K562 (cell line): ENCODE data around the gene HTR3B. TPM values are rescaled to one million over a fixed set of nuclear protein-coding genes. Genes with fewer than 3 reads are reported as not detected.
"Not testable (repeated sequence)": the region's sequence is repeated elsewhere in the genome, so short reads cannot be mapped to it uniquely, and the experiment has no call there.

ENCODE experiments used
- ATAC-seq: fragments of 200-7000 bp; cut with Tn5 transposase; 3 replicates; pipeline ENCODE4 v1.9.1; 2020; ENCODE audit warnings: moderate library complexity
- BruUV-seq: library from RNA; stranded (reverse); fragments of 400-500 nt; replicated peaks from 2 replicates; lab custom pipeline; 2021; lab: Mats Ljungman, UMichigan
- CTCF ChIA-PET: fragments of 300-600 bp; formaldehyde crosslinking; extraction: SDS; loops from one replicate; lab custom pipeline; 2021; ENCODE audit warnings: low intra/inter-chr PET ratio; lab: Yijun Ruan, JAX
- POLR2A ChIA-PET: fragments of 300-600, 350-650 bp; sonication (Branson Sonifier 250); formaldehyde crosslinking; extraction: SDS; loops from one replicate; lab custom pipeline; 2021; ENCODE audit warnings: antibody characterized with exemption, inconsistent platforms; lab: Yijun Ruan, JAX
- DNase-seq, 4 experiments: peaks; one replicate each; pipeline versions ENCODE4 v3.0.0 to v3.0.0-alpha.2; 2011 to 2018; ENCODE audit warnings: low spot score in 3 of 4, mixed read lengths in 3 of 4; ENCODE audit errors: extremely low read depth in 1 of 4
- FAIRE-seq: peaks from 2 replicates; lab custom pipeline; 2011; peaks lifted over from hg19 to GRCh38; lab: Jason Lieb, UNC
- H2AFZ ChIP-seq: 2 replicates; pipeline ENCODE4 v1.6.0; 2011; ENCODE audit warnings: low read depth, low read length, control low read depth, inconsistent platforms
- H3K27ac ChIP-seq: fragments of 200-600 bp; 3 replicates; pipeline ENCODE4 v1.8.0; 2011; ENCODE audit warnings: low read depth, mild to moderate bottlenecking, control low read depth, inconsistent platforms, low read length, moderate library complexity, mixed read lengths; ENCODE audit errors: extremely low read depth
- H3K27me3 ChIP-seq, 2 experiments: fragments of 300-600 bp in 1 of 2; 2 replicates in 1 of 2; 3 replicates in 1 of 2; pipeline versions ENCODE4 v1.6.0 to v1.8.0; 2011; ENCODE audit warnings: inconsistent platforms in 2 of 2, low read length in 2 of 2, mild to moderate bottlenecking in 1 of 2, mixed read lengths in 1 of 2, moderate library complexity in 1 of 2; ENCODE audit not compliant: control insufficient read depth in 2 of 2, insufficient read depth in 2 of 2
- H3K36me3 ChIP-seq: fragments of 300-600 bp; 3 replicates; pipeline ENCODE4 v1.8.0; 2011; ENCODE audit warnings: mild to moderate bottlenecking, low read length, inconsistent platforms; ENCODE audit not compliant: control insufficient read depth, insufficient read depth
- H3K4me1 ChIP-seq, 2 experiments: fragments of 200-600 bp in 1 of 2; replicated peaks in 1 of 2; 2 replicates in 1 of 2; 3 replicates in 1 of 2; pipeline versions ENCODE4 v1.5.1 to v1.8.0; 2011; ENCODE audit warnings: inconsistent platforms in 2 of 2, low read length in 2 of 2, mild to moderate bottlenecking in 1 of 2, mixed read lengths in 1 of 2, moderate library complexity in 1 of 2; ENCODE audit not compliant: control insufficient read depth in 2 of 2, insufficient read depth in 2 of 2
- H3K4me2 ChIP-seq: 2 replicates; pipeline ENCODE4 v1.6.1; 2011; ENCODE audit warnings: low read length, control low read depth, inconsistent platforms, mixed read lengths; ENCODE audit not compliant: insufficient read depth
- H3K4me3 ChIP-seq: fragments of 200-600 bp; sonication (generic), shearing (Covaris generic); 2 replicates; pipeline ENCODE4 v1.5.1; 2016; ENCODE audit warnings: control low read depth, inconsistent platforms
- H3K79me2 ChIP-seq: fragments of 200-600 bp; 3 replicates; pipeline ENCODE4 v1.8.0; 2011; ENCODE audit warnings: low read length, inconsistent platforms; ENCODE audit not compliant: control insufficient read depth, insufficient read depth
- H3K9ac ChIP-seq, 2 experiments: 2 replicates each; pipeline versions ENCODE4 v1.6.0 to v1.6.1; 2011; ENCODE audit warnings: low read depth in 2 of 2, low read length in 2 of 2, control low read depth in 1 of 2, inconsistent platforms in 1 of 2, mild to moderate bottlenecking in 1 of 2, mixed read lengths in 1 of 2; ENCODE audit not compliant: insufficient read depth in 1 of 2
- H3K9me1 ChIP-seq: one replicate; pipeline ENCODE4 v1.6.0; 2011; ENCODE audit warnings: inconsistent platforms, mild to moderate bottlenecking, low read length, moderate library complexity; ENCODE audit not compliant: control insufficient read depth, insufficient read depth
- H3K9me3 ChIP-seq: replicated peaks from 2 replicates; pipeline ENCODE4 v1.5.1; 2011; ENCODE audit warnings: low read depth, low read length, inconsistent platforms; ENCODE audit not compliant: control insufficient read depth, insufficient read depth
- H4K20me1 ChIP-seq: replicated peaks from 2 replicates; pipeline ENCODE4 v1.6.1; 2011; ENCODE audit warnings: low read length, inconsistent platforms, mixed read lengths; ENCODE audit not compliant: control insufficient read depth, insufficient read depth
- FOXJ3 ChIP-seq: sonication (generic); formaldehyde crosslinking; IDR thresholded peaks from 2 replicates; pipeline ENCODE4 v1.4.0; 2020; ENCODE audit warnings: mild to moderate bottlenecking, missing genetic modification reagents
- MCM5 ChIP-seq: fragments of 450-650 bp; IDR thresholded peaks from 2 replicates; pipeline ENCODE4 v1.6.1; 2016; ENCODE audit warnings: low read depth
- WGBS: fragments of 100-300 bp; shearing (Covaris generic); methylation state at CpG from one replicate; pipeline ENCODE4 v1.1.6; 2016; ENCODE audit warnings: low coverage, mixed read lengths; ENCODE audit not compliant: insufficient coverage; ENCODE audit errors: missing lambda C conversion rate; 5-methylcytosine and 5-hydroxymethylcytosine counted together
- in situ Hi-C: fragments of 300-500 bp; cut with MboI; formaldehyde crosslinking; loops from 4 replicates; pipeline ENCODE4 v1.15.0; 2018; ENCODE audit warnings: inconsistent platforms, mixed read lengths
- intact Hi-C: fragments of 100-400 bp; cut with micrococcal nuclease; formaldehyde crosslinking; loops from 2 replicates; pipeline ENCODE4 v1.14.2; 2022
- polyA plus RNA-seq, 8 experiments: library from polyadenylated mRNA; depleted of rRNA in 4 of 8; stranded (reverse) in 5 of 8; unstranded in 3 of 8; fragments of >200 nt; fragmentation: Nextera tagmentation in 2 of 8; fragmentation: Illumina TruSeq in 1 of 8; extraction: Ambion mirVana in 2 of 8; extraction: Trizol in 1 of 8; gene quantifications; 2 replicates each; pipeline versions ENCODE4 v1.2.1 to v1.2.3, GENCODE V29; 2011 to 2014; ENCODE audit warnings: inconsistent platforms in 1 of 8, missing spikeins in 1 of 8
- total RNA-seq, 7 experiments: library from RNA; depleted of rRNA in 6 of 7; stranded (reverse); fragments of >200 nt in 6 of 7; fragmentation: Illumina TruSeq in 2 of 7; extraction: Trizol in 2 of 7; gene quantifications; 2 replicates each; pipeline versions ENCODE4 v1.2.1 to v1.2.3, GENCODE V29; 2011 to 2021; ENCODE audit warnings: low replicate concordance in 1 of 7

The HTR3B gene
- total and polyA plus RNA-seq, 9 of the 15 experiments (the other 6 are each of a cell fraction or from before 2014, with no cell fraction given) = not detected

DNA sequence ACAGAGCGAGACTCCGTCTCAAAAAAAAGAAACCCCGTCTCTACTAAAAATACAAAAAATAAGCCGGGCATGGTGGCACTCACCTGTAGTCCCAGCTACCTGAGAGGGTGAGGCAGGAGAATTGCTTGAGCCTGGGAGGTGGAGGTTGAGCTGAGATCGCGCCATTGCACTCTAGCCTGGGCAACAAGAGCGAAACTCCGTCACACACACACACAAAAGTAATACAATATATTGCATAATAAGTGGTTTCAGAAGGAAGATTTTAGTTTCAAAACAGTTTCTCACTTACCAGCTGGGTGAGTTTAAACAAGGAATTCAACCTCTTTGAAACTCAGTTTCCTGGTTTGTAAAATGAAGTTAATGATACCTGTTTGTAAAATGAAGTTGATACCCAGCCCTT, 37.7 kb downstream of the HTR3B start:
- Histone ChIP-seq H3K27ac (no peak overlapping the region), H3K4me1 (no peaks in the 10 kb centered on the region; a peak in 1 of 5 replicates), H3K9me1 (no peaks in the 10 kb centered on the region), H4K20me1 (peaks cover 7% of the 10 kb centered on the region; the same call in 1 of the 2 replicates), H3K9me3 (no peaks in the 10 kb centered on the region), H3K4me3 (no peak overlapping the region), H3K27me3 (peaks cover 29 to 65% of the 10 kb centered on the region in 2 experiments; a peak in 4 of 5 replicates), H3K9ac (no peak overlapping the region), H3K79me2 (no peaks in the 10 kb centered on the region), H3K4me2 (no peak overlapping the region), H2AFZ (no peak overlapping the region), H3K36me3 (no peaks in the 10 kb centered on the region)
- in situ Hi-C loops = no loop called here
- DNase-seq (no peak), ATAC-seq (no peak), FAIRE-seq (no peak)
- TF ChIP-seq MCM5 = no peak
- no peak for TF ChIP-seq FOXJ3 (CRISPR knock-in tag)
- CTCF ChIA-PET = no interaction called here
- WGBS = 2% methylated on average over 8 of the region's 8 CpGs
- intact Hi-C loops = no loop called here
- POLR2A ChIA-PET = interaction anchor here (1.5 kb wide), 1 partner anchor 11 kb away, joined by 3 read pairs; no protein-coding TSS in a partner anchor
- no TSS peak for BruUV-seq

DNA sequence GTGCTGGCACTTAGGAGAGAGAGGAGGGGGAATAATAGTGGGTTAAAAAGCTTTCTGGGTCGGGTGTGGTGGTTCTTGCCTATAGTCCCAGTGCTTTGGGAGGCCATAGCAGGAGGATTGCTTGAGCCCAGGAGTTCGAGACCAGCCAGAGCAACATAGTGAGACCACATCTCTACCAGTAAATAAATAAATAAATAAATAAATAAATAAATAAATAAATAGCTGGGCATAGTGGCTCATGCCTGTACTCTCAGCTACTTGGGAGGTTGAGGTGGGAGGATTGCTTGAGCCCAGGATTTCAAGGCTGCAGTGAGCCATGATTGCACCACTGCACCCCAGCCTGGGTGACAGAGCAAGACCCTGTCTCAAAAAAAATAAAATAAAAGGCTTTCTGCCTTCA, 41.6 kb downstream of the HTR3B start:
- H3K27ac ChIP-seq, H4K20me1 ChIP-seq, H3K4me3 ChIP-seq, CTCF ChIA-PET, intact Hi-C loops, H3K36me3 ChIP-seq, H3K9me3 ChIP-seq, H3K4me1 ChIP-seq, H3K4me2 ChIP-seq, in situ Hi-C loops, H3K9me1 ChIP-seq, H2AFZ ChIP-seq, FAIRE-seq, ATAC-seq, POLR2A ChIA-PET, H3K9ac ChIP-seq, BruUV-seq, DNase-seq, H3K79me2 ChIP-seq: not testable (repeated sequence)
- 0% methylated on average over 2 of the region's 2 CpGs for WGBS
- H3K27me3 ChIP-seq = peaks cover 22 to 55% of the 10 kb centered on the region in 2 experiments; a peak in 4 of 5 replicates
